ENCODE data around the gene SPAG17. TPM values are rescaled to one million over a fixed set of nuclear protein-coding genes. Genes with fewer than 3 reads are reported as not detected.

SPAG17 gene
- total and polyA plus RNA-seq, 2 donors (not counting 1 experiment from before 2014, with no cell fraction given), result not detected

DNA sequence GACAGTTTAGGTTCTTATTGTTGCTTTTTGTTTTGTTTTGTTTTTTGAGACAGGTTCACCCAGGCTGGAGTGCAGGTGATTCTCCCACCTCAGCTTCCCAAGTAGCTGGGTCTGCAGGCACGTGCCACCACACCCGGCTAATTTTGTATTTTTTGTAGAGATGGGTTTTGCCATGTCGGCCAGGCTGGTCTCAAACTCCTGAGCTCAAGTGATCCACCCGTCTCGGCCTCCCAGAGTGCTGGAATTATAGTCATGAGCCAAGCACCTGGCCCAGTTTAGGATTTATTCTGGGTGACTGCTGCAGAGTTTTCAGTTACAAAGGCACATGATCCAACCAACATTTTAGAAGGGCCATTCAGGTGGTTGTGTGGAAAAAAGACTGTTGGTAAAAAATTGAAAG, 102.0 kb downstream of the SPAG17 start:
- Histone ChIP-seq H3K4me2 (replicated peaks; ENCODE audit: low read depth, low read length, poor library complexity, severe bottlenecking) (no peak overlapping the region), H3K36me3 (replicated peaks in 1 of 2; ENCODE audit: control extremely low read depth in 1 of 2, control insufficient read depth in 1 of 2, extremely low read depth in 1 of 2, insufficient read depth in 2 of 2, low read length in 1 of 2) (no peaks in the 10 kb centered on the region), H3K9me3 (ENCODE audit: control extremely low read depth in 1 of 3, control insufficient read depth in 2 of 3, insufficient read depth in 1 of 3, low read length in 2 of 3) (no peaks in the 10 kb centered on the region), H2AFZ (ENCODE audit: insufficient read depth, low read depth, low read length, poor library complexity, severe bottlenecking) (no peak overlapping the region), H3K27ac (ENCODE audit: low read length in 2 of 2) (no peak overlapping the region), H3K79me2 (ENCODE audit: control insufficient read depth, insufficient read depth, low read length) (no peaks in the 10 kb centered on the region), H3K4me3 (ENCODE audit: control extremely low read depth in 1 of 5, extremely low read depth in 1 of 5, insufficient read depth in 1 of 5, low read depth in 2 of 5, low read length in 4 of 5) (no peak overlapping the region), H3K27me3 (replicated peaks in 1 of 4; ENCODE audit: control extremely low read depth in 1 of 4, control insufficient read depth in 3 of 4, insufficient read depth in 4 of 4, low read length in 3 of 4) (no peaks in the 10 kb centered on the region), H3K4me1 (ENCODE audit: control insufficient read depth in 2 of 2, insufficient read depth in 2 of 2, low read length in 2 of 2) (no peaks in the 10 kb centered on the region), H4K20me1 (ENCODE audit: control insufficient read depth, insufficient read depth, low read length, poor library complexity, severe bottlenecking) (no peaks in the 10 kb centered on the region), H3K9ac (ENCODE audit: low read length) (no peak overlapping the region)
- Mint-ChIP-seq H3K27ac (no peak overlapping the region), H3K9me3 (ENCODE audit: insufficient read depth) (no peaks in the 10 kb centered on the region), H3K27me3 (peaks cover 7% of the 10 kb centered on the region), H3K4me1 (no peaks in the 10 kb centered on the region), H3K4me3 (no peak overlapping the region)
- 82% methylated on average over 3 of the region's 5 CpGs for WGBS (ENCODE audit: insufficient coverage)
- intact Hi-C loops (cut with micrococcal nuclease), result no loop called here
- TF ChIP-seq EZH2 (IDR thresholded peaks at IDR 0.05; ENCODE audit: borderline replicate concordance, insufficient read depth, low read depth, low read length, poor library complexity, severe bottlenecking) (no peak), CTCF (IDR thresholded peaks at IDR 0.05) (no peak)
- POLR2A ChIA-PET, result no interaction called here
- ATAC-seq (ENCODE audit: low read depth), result no peak
- DNase-seq, result no peak
- CTCF ChIA-PET, result no interaction called here

GRCh38 chr1:118081387-118081786, 103.6 kb downstream of the SPAG17 start:
- no peak overlapping the region for H3K4me2 ChIP-seq (replicated peaks; ENCODE audit: low read depth, low read length, poor library complexity, severe bottlenecking)
- TF ChIP-seq EZH2 (IDR thresholded peaks at IDR 0.05; ENCODE audit: borderline replicate concordance, insufficient read depth, low read depth, low read length, poor library complexity, severe bottlenecking), result no peak
- TF ChIP-seq CTCF (IDR thresholded peaks at IDR 0.05), result no peak
- no peak overlapping the region for H3K27ac Mint-ChIP-seq

More at GRCh38 chr1:118081387-118081786, 103.6 kb downstream of the SPAG17 start:
- ChIA-PET POLR2A (no interaction called here), CTCF (interaction anchor here (0.6 kb wide), 1 partner anchor 1104 kb away, joined by 3 read pairs; no protein-coding TSS in a partner anchor)
- Histone ChIP-seq H3K27me3 (replicated peaks in 1 of 4; ENCODE audit: control extremely low read depth in 1 of 4, control insufficient read depth in 3 of 4, insufficient read depth in 4 of 4, low read length in 3 of 4) (no peaks in the 10 kb centered on the region), H3K9me3 (ENCODE audit: control extremely low read depth in 1 of 3, control insufficient read depth in 2 of 3, insufficient read depth in 1 of 3, low read length in 2 of 3) (no peaks in the 10 kb centered on the region), H3K4me1 (ENCODE audit: control insufficient read depth in 2 of 2, insufficient read depth in 2 of 2, low read length in 2 of 2) (no peaks in the 10 kb centered on the region), H3K36me3 (replicated peaks in 1 of 2; ENCODE audit: control extremely low read depth in 1 of 2, control insufficient read depth in 1 of 2, extremely low read depth in 1 of 2, insufficient read depth in 2 of 2, low read length in 1 of 2) (no peaks in the 10 kb centered on the region), H2AFZ (ENCODE audit: insufficient read depth, low read depth, low read length, poor library complexity, severe bottlenecking) (peak overlapping the region; percentile 45), H3K9ac (ENCODE audit: low read length) (no peak overlapping the region), H3K27ac (ENCODE audit: low read length in 2 of 2) (no peak overlapping the region), H3K4me3 (ENCODE audit: control extremely low read depth in 1 of 5, extremely low read depth in 1 of 5, insufficient read depth in 1 of 5, low read depth in 2 of 5, low read length in 4 of 5) (no peak overlapping the region), H3K79me2 (ENCODE audit: control insufficient read depth, insufficient read depth, low read length) (no peaks in the 10 kb centered on the region), H4K20me1 (ENCODE audit: control insufficient read depth, insufficient read depth, low read length, poor library complexity, severe bottlenecking) (no peaks in the 10 kb centered on the region)
- H3K4me1 Mint-ChIP-seq, result no peaks in the 10 kb centered on the region
- no peak overlapping the region for H3K4me3 Mint-ChIP-seq
- ATAC-seq (ENCODE audit: low read depth) (no peak), DNase-seq (no peak)
- WGBS (ENCODE audit: insufficient coverage), result 0% methylated on average over 1 of the region's 3 CpGs
- H3K9me3 Mint-ChIP-seq (ENCODE audit: insufficient read depth), result no peaks in the 10 kb centered on the region
- H3K27me3 Mint-ChIP-seq, result peaks cover 7% of the 10 kb centered on the region
- intact Hi-C loops (cut with micrococcal nuclease), result no loop called here

All from B cell (primary cell).